DND-41 (cell line): ENCODE results near the gene UGT2B7.

Experiments
- CTCF ChIP-seq: IDR thresholded peaks from 2 replicates; pipeline ENCODE4 v1.5.1; 2012; ENCODE audit warnings: borderline replicate concordance, low read length, moderate library complexity, mild to moderate bottlenecking; ENCODE audit not compliant: poor library complexity, severe bottlenecking; ENCODE audit errors: extremely low read depth
- EZH2 ChIP-seq: IDR thresholded peaks from 3 replicates; pipeline ENCODE4 v1.6.1; 2012; ENCODE audit warnings: borderline replicate concordance, low read depth, mild to moderate bottlenecking, moderate library complexity, low read length, inconsistent platforms; ENCODE audit not compliant: severe bottlenecking

GRCh38 chr4:69073375-69073774 is 22.9 kb upstream of the UGT2B7 start:
- TF ChIP-seq CTCF (no peak), EZH2 (no peak)
